HG02642 (cell line): ENCODE measurements around the gene FBXW8.

Source experiments
- ATAC-seq: cut with Tn5 transposase; IDR thresholded peaks from one replicate; pipeline ENCODE4 v1.9.1; 2021; ENCODE audit warnings: mild to moderate bottlenecking; ENCODE audit not compliant: unreplicated experiment, poor library complexity

FBXW8 gene

GRCh38 chr12:117034249-117034648, 123.5 kb downstream of the FBXW8 start:
- no peak for ATAC-seq

GRCh38 chr12:117034701-117035151, 124.0 kb downstream of the FBXW8 start:
- ATAC-seq: no peak

GRCh38 chr12:117035287-117035686, 124.5 kb downstream of the FBXW8 start:
- ATAC-seq: no peak

- no peak for ATAC-seq
Observed at GRCh38 chr12:117036046-117036445, 125.3 kb downstream of the FBXW8 start.

GRCh38 chr12:117036547-117036946, 125.8 kb downstream of the FBXW8 start:
- ATAC-seq: no peak

- no peak for ATAC-seq
Observed at GRCh38 chr12:117037289-117038022, 126.7 kb downstream of the FBXW8 start.

GRCh38 chr12:117038023-117038680, 127.4 kb downstream of the FBXW8 start:
- no peak for ATAC-seq

GRCh38 chr12:117038919-117039318, 128.2 kb downstream of the FBXW8 start:
- no peak for ATAC-seq

GRCh38 chr12:117039891-117040309, 129.2 kb downstream of the FBXW8 start:
- no peak for ATAC-seq

- no peak for ATAC-seq
Observed at GRCh38 chr12:117040496-117040895, 129.7 kb downstream of the FBXW8 start.

- no peak for ATAC-seq
Observed at GRCh38 chr12:117041798-117042170, 131.0 kb downstream of the FBXW8 start.

GRCh38 chr12:117042171-117042842, 131.6 kb downstream of the FBXW8 start:
- ATAC-seq: no peak

GRCh38 chr12:117042862-117043261, 132.1 kb downstream of the FBXW8 start:
- ATAC-seq: no peak

- ATAC-seq: no peak
Observed at GRCh38 chr12:117044311-117044710, 133.6 kb downstream of the FBXW8 start.

- ATAC-seq: no peak
Observed at GRCh38 chr12:117044790-117045159, 134.0 kb downstream of the FBXW8 start.

GRCh38 chr12:117045160-117046010, 134.6 kb downstream of the FBXW8 start:
- ATAC-seq: no peak

- no peak for ATAC-seq
Observed at GRCh38 chr12:117046011-117046369, 135.2 kb downstream of the FBXW8 start.

GRCh38 chr12:117046425-117046824, 135.7 kb downstream of the FBXW8 start:
- no peak for ATAC-seq

- no peak for ATAC-seq
Observed at GRCh38 chr12:117046861-117047530, 136.2 kb downstream of the FBXW8 start.
